GM19395 (cell line): ENCODE results near the gene PLA2G4E.

Source experiments
- ATAC-seq: cut with Tn5 transposase; IDR thresholded peaks from one replicate; pipeline ENCODE4 v1.9.1; 2021; ENCODE audit warnings: mild to moderate bottlenecking, moderate library complexity; ENCODE audit not compliant: unreplicated experiment

Gene PLA2G4E

GRCh38 chr15:41979493-41980266 is 41.2 kb downstream of the PLA2G4E start:
- no peak for ATAC-seq

DNA sequence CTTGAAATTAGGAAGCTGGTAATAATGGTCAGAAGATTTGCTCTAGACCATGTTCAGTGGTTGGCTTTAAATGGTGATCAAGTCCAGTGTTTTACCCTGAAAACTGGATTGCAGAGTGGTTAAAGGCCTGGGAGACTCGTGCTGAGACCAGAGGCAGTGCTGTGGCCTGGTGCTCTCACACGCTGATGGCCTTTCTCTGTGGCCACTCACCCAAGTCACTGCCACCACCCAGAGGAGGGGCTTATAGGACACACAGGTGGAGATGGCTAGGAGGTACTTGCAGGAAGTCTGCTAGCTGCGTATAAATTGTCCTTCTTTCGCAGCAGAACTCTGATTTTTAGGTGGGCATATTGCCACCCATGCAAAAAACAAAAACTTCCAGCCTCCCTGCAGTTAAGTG is 42.3 kb downstream of the PLA2G4E start:
- ATAC-seq = no peak

GRCh38 chr15:41977757-41978383 is 43.0 kb downstream of the PLA2G4E start:
- no peak for ATAC-seq

GRCh38 chr15:41975669-41976068 is 45.2 kb downstream of the PLA2G4E start:
- ATAC-seq = no peak

- ATAC-seq = no peak
Observed at GRCh38 chr15:41974041-41974440, 46.8 kb downstream of the PLA2G4E start.

GRCh38 chr15:41972253-41973242 is 48.3 kb downstream of the PLA2G4E start, which contains the start of gene EHD4:
TSS of gene EHD4 (minus strand) at chr15:41972557. CDS start at chr15:41972494, 63 bp downstream.
- peak; percentile 85 for ATAC-seq

GRCh38 chr15:41971895-41972252 is 49.0 kb downstream of the PLA2G4E start:
- ATAC-seq = peak; percentile 14

DNA sequence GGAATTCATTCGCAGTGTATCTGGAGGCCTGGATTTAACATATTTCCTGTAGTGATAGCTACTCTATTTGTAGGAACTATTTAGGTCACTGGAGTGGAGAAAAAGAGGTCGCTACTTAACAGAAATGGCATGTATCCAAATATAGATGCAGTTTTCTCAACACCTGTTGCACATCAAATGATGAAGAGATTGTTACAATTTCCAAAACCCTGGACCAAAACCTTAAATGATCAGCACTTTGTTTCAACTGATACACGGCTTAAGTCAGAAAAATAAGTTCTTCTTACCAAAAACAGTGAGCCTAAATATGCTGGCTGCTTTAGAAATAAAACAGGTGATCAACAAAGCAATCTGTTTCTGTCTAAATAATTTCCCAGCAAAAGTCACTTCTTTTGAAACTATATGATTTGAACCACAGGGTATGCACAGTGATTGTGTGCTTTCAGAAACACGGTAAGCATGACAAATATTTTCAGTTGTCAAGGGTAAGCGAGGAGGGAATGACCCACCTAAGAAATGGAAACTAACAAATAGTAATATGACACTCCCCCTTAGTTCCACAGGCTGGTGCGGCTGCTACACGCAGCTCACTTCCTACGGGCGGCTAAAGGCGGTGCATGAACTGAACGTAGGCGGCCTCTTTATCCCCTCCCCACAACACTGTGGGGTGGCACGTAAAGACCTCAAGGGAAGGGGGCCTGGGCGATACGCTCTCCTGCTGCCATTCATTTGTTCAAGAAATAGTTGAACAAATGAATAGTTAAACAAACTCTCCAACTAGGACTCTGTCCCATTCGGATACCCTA is 49.5 kb downstream of the PLA2G4E start:
- peak; percentile 54 for ATAC-seq

GRCh38 chr15:41970456-41970855 is 50.4 kb downstream of the PLA2G4E start:
- ATAC-seq = no peak

- ATAC-seq = no peak
Observed at GRCh38 chr15:41969851-41970431, 50.9 kb downstream of the PLA2G4E start.

DNA sequence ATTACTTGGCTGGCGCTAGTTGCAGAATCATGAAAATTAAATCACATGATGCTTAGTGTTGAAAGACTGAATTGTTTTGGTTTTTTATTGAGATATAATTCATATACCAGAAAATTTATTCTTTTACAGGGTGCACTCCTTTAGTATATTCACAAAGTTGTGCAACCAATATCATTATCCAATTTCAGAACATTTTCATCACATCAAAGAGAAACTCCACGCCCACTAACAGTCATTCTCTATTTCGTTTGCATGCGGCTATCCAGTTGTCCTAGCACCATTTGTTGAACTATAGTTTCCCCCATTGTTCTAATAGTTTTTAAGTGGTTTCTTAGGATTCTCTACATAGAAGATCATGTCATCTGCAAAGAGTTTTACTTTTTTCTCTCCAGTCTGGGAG is 52.1 kb downstream of the PLA2G4E start:
- no peak for ATAC-seq

DNA sequence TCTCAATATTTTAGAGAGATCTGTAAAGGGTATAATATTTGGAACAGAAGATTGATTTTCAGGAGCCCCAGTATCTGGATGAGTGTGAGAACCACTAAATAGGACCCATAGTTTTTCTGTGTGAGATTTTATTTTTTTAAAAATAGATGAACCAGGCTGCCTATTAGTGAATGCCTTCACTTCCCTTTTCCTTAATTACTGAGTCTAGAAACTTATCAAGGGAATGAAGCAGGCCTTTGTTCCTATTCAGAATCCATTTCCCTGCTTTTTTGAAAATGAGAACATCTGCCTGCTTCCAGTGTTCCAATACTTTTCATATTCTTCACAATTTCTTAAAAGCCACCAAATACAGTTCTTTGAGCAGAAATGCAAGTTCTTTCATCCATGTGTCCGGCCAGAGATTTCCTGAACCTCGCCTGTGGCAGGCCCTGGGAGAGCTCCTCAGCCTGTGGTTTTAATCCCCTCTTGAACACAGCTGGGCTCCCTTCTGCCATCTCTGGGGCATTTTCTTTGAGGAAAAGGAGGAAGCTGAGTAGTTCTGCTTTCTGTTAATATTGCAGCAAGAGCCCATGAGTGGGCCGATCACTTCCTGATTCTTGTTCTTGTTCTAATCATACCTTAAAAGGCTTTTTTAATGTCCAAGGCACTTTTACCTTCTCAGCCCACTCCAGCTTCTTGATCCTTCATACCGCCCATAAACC is 53.2 kb downstream of the PLA2G4E start:
- no peak for ATAC-seq

GRCh38 chr15:41966920-41967465 is 53.8 kb downstream of the PLA2G4E start:
- ATAC-seq = no peak

GRCh38 chr15:41966414-41966812 is 54.4 kb downstream of the PLA2G4E start:
- no peak for ATAC-seq

GRCh38 chr15:41965441-41966413 is 55.1 kb downstream of the PLA2G4E start:
- no peak for ATAC-seq

DNA sequence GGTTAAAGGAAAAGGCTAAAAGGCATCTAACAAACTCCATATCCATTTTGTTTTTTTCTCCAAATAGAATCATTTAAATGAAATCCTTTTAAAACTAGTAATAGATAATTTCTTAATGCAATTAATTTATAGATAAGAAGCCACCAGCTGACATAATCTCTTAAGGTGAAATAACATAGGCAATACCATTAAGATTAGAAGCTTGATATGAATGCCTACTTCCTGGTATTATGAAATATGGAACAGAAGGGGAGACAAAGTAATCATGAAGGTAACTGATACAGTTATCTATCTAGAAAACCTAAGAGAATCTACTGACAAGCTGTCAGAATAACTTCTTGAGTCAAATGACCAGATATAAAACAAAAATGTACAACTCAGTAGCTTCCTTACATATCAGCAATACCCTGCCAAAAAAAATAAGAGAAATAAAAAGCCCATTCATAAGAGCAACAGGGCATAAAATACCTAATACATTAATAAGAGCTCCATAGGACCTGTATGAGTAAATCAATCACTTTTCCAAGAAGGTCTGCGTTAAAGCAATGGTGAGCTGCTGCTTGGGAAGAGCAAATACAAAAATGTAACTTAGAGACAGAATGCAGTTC is 59.1 kb downstream of the PLA2G4E start:
- ATAC-seq = no peak

- ATAC-seq = no peak
Observed at GRCh38 chr15:41961001-41961518, 59.8 kb downstream of the PLA2G4E start.
